GM12878 (cell line): ENCODE data around the gene EIF1. TPM values are rescaled to one million over a fixed set of nuclear protein-coding genes. Genes with fewer than 3 reads are reported as not detected.
A peak's percentile ranks its signal among the peaks of the same experiment; 100 is the strongest.

Source experiments
- ATAC-seq: fragments of 200-7000 bp; cut with Tn5 transposase; 3 replicates; pipeline ENCODE4 v1.9.1; 2020; ENCODE audit warnings: mild to moderate bottlenecking, moderate library complexity
- BruUV-seq: library from RNA; stranded (reverse); fragments of 400-500 nt; replicated peaks from 2 replicates; lab custom pipeline; 2021; lab: Mats Ljungman, UMichigan
- CTCF ChIA-PET: fragments of 300-600 bp; sonication (Branson Sonifier 250); formaldehyde crosslinking; extraction: SDS; loops from one replicate; lab custom pipeline; 2021; ENCODE audit warnings: inconsistent platforms; lab: Yijun Ruan, JAX
- POLR2A ChIA-PET: fragments of 350-600 bp; formaldehyde crosslinking; extraction: SDS; loops from one replicate; lab custom pipeline; 2021; ENCODE audit warnings: inconsistent platforms; lab: Charles Lee
- RAD21 ChIA-PET: fragments of 300-600 bp; sonication (Branson Sonifier 250); formaldehyde crosslinking; loops from one replicate; lab custom pipeline; 2023; ENCODE audit warnings: antibody characterized with exemption; ENCODE audit not compliant: unreplicated experiment; lab: Charles Lee
- SMC1A ChIA-PET: fragments of 300-600 bp; sonication (Branson Sonifier 250); formaldehyde crosslinking; loops from one replicate; lab custom pipeline; 2023; ENCODE audit not compliant: unreplicated experiment, uncharacterized antibody; lab: Charles Lee
- DNase-seq: peaks from one replicate; pipeline ENCODE4 v3.0.0-alpha.2; 2011; ENCODE audit warnings: low read depth, low spot score
- FAIRE-seq: peaks from 3 replicates; lab custom pipeline; 2011; peaks lifted over from hg19 to GRCh38; lab: Jason Lieb, UNC
- H2AFZ ChIP-seq: 2 replicates; pipeline ENCODE4 v1.6.0; 2011; ENCODE audit warnings: low read depth, low read length, control low read depth; ENCODE audit not compliant: control insufficient read depth
- H3K27ac ChIP-seq: 2 replicates; pipeline ENCODE4 v1.5.1; 2011; ENCODE audit warnings: control low read depth; ENCODE audit not compliant: control insufficient read depth, insufficient read depth
- H3K27me3 ChIP-seq, 2 experiments: replicated peaks in 1 of 2; 2 replicates each; pipeline versions ENCODE4 v1.6.0 to v1.6.1; 2011; ENCODE audit warnings: low read length in 1 of 2; ENCODE audit not compliant: control insufficient read depth in 2 of 2, insufficient read depth in 2 of 2
- H3K36me3 ChIP-seq, 2 experiments: 2 replicates each; pipeline ENCODE4 v1.5.1; 2011; ENCODE audit warnings: low read length in 1 of 2; ENCODE audit not compliant: control insufficient read depth in 2 of 2, insufficient read depth in 2 of 2
- H3K4me1 ChIP-seq: 2 replicates; pipeline ENCODE4 v1.6.1; 2011; ENCODE audit warnings: mild to moderate bottlenecking, low read length, moderate library complexity, mixed read lengths; ENCODE audit not compliant: control insufficient read depth, insufficient read depth
- H3K4me2 ChIP-seq: 2 replicates; pipeline ENCODE4 v1.6.0; 2011; ENCODE audit warnings: control low read depth; ENCODE audit not compliant: control insufficient read depth, insufficient read depth
- H3K4me3 ChIP-seq: fragments of 200-600 bp; sonication (generic); 2 replicates; pipeline ENCODE4 v1.5.1; 2016
- H3K79me2 ChIP-seq: 2 replicates; pipeline ENCODE4 v1.6.0; 2011; ENCODE audit warnings: low read length; ENCODE audit not compliant: control insufficient read depth, insufficient read depth
- H3K9ac ChIP-seq: 2 replicates; pipeline ENCODE4 v1.8.0; 2011; ENCODE audit warnings: low read length, control low read depth, mixed read lengths; ENCODE audit not compliant: control insufficient read depth, insufficient read depth
- H3K9me3 ChIP-seq: replicated peaks from 3 replicates; pipeline ENCODE4 v1.5.1; 2011; ENCODE audit warnings: mild to moderate bottlenecking, low read length; ENCODE audit not compliant: control insufficient read depth, insufficient read depth
- H4K20me1 ChIP-seq: 2 replicates; pipeline ENCODE4 v1.6.0; 2011; ENCODE audit not compliant: control insufficient read depth, insufficient read depth
- CTCF ChIP-seq, 3 experiments: IDR thresholded peaks in 2 of 3; conservative IDR thresholded peaks in 1 of 3; 2 replicates each; pipeline ENCODE4 v1.5.1; 2011; ENCODE audit warnings: low read depth in 3 of 3, low read length in 3 of 3, mild to moderate bottlenecking in 3 of 3, control low read depth in 2 of 3, moderate library complexity in 2 of 3, inconsistent platforms in 1 of 3, mixed read lengths in 1 of 3; ENCODE audit not compliant: control insufficient read depth in 2 of 3, insufficient read depth in 1 of 3; ENCODE audit errors: extremely low read depth in 1 of 3
- E4F1 ChIP-seq: fragments of 450-650 bp; IDR thresholded peaks from 2 replicates; pipeline ENCODE4 v1.6.1; 2018; ENCODE audit warnings: borderline replicate concordance, mild to moderate bottlenecking; ENCODE audit not compliant: partially characterized antibody
- EGR1 ChIP-seq, 2 experiments: IDR thresholded peaks; 1 replicate in 1 of 2; 2 replicates in 1 of 2; pipeline ENCODE4 v1.6.1; 2011 to 2012; ENCODE audit warnings: low read depth in 2 of 2, low read length in 2 of 2, borderline replicate concordance in 1 of 2, mild to moderate bottlenecking in 1 of 2, moderate library complexity in 1 of 2
- ESRRA ChIP-seq: IDR thresholded peaks from 2 replicates; pipeline ENCODE4 v1.6.1; 2012; ENCODE audit warnings: mild to moderate bottlenecking, low read length, improper control_type of control experiment
- HCFC1 ChIP-seq: fragments of 150-350 bp; IDR thresholded peaks from 2 replicates; pipeline ENCODE4 v1.6.1; 2014; ENCODE audit warnings: low read length
- MXI1 ChIP-seq: fragments of 150-350 bp; IDR thresholded peaks from 2 replicates; pipeline ENCODE4 v1.6.1; 2011; ENCODE audit warnings: low read depth, mild to moderate bottlenecking, inconsistent platforms, low read length, improper control_type of control experiment
- NBN ChIP-seq: fragments of 450-650 bp; IDR thresholded peaks from 2 replicates; pipeline ENCODE4 v1.6.1; 2016
- POU2F2 ChIP-seq: IDR thresholded peaks from 3 replicates; pipeline ENCODE4 v1.6.1; 2011; ENCODE audit warnings: low read depth, mild to moderate bottlenecking, low read length, borderline replicate concordance
- ZBTB40 ChIP-seq: fragments of 450-650 bp; IDR thresholded peaks from 2 replicates; pipeline ENCODE4 v1.6.1; 2016; ENCODE audit warnings: mild to moderate bottlenecking, moderate library complexity, borderline replicate concordance
- ZNF24 ChIP-seq: fragments of 450-650 bp; IDR thresholded peaks from 2 replicates; pipeline ENCODE4 v1.6.1; 2017; ENCODE audit warnings: antibody characterized with exemption, mild to moderate bottlenecking
- WGBS: methylation state at CpG from one replicate; pipeline ENCODE4 v1.1.6; 2016; ENCODE audit warnings: low lambda C conversion rate; ENCODE audit not compliant: insufficient replicate concordance, insufficient coverage; ENCODE audit errors: missing lambda C conversion rate; 5-methylcytosine and 5-hydroxymethylcytosine counted together
- in situ Hi-C: fragments of 300-500 bp; cut with MboI; formaldehyde crosslinking; loops from 9 replicates; pipeline ENCODE4 v1.14.3; 2018; ENCODE audit warnings: mixed read lengths
- intact Hi-C: fragments of 100-400 bp; cut with micrococcal nuclease; formaldehyde crosslinking; loops from one replicate; pipeline ENCODE4 v1.14.2; 2022; ENCODE audit not compliant: unreplicated experiment
- polyA plus RNA-seq, 11 experiments: library from polyadenylated mRNA; depleted of rRNA in 4 of 11; unstranded in 6 of 11; stranded (reverse) in 5 of 11; fragments of >200 nt; fragmentation: Nextera tagmentation in 4 of 11; fragmentation: Illumina TruSeq in 1 of 11; extraction: Ambion mirVana in 4 of 11; extraction: Trizol in 1 of 11; gene quantifications; 1 replicate in 1 of 11; 2 replicates in 10 of 11; pipeline versions ENCODE4 v1.2.1 to v1.2.3, GENCODE V29; 2011 to 2016; ENCODE audit warnings: inconsistent platforms in 2 of 11, missing spikeins in 2 of 11, low read depth in 1 of 11
- total RNA-seq, 4 experiments: library from RNA; depleted of rRNA in 3 of 4; stranded (reverse); fragments of >200 nt in 3 of 4; fragmentation: Illumina TruSeq in 1 of 4; extraction: Trizol in 1 of 4; gene quantifications; 2 replicates each; pipeline versions ENCODE4 v1.2.1 to v1.2.3, GENCODE V29; 2013 to 2021

EIF1 gene
- total and polyA plus RNA-seq, 10 of the 15 experiments (the other 5 are each of a cell fraction or from before 2014, with no cell fraction given) = 39.4 to 815 (median 480) TPM

- TF ChIP-seq MXI1 (peak; percentile 19; the same call in 1 of the 2 replicates), POU2F2 (peak; percentile 45; the same call in 1 of the 3 replicates), ESRRA (0 out of 2 replicates have a peak, but pooled peaks have one; percentile 12), CTCF (IDR thresholded peaks at IDR 0.05 in 2 of 3, conservative IDR thresholded peaks at IDR 0.05 in 1 of 3; ENCODE audit: control insufficient read depth in 2 of 3, extremely low read depth in 1 of 3, insufficient read depth in 1 of 3, low read depth in 3 of 3, low read length in 3 of 3) (peak; percentile 95), ZNF24 (no peak)
Observed at GRCh38 chr17:41666708-41667279, 21.9 kb upstream of the EIF1 start (continued).

GRCh38 chr17:41667280-41668041 lies 21.2 kb upstream of the EIF1 start:
- POLR2A ChIA-PET = interaction anchor here (0.5 to 8.3 kb wide), 11 partner anchors 10 to 1360 kb away, joined by 3 to 103 read pairs (median 3); partner anchors contain the start of genes EIF1 and JUP
- DNase-seq = no peak
- Histone ChIP-seq H3K36me3 (no peaks in the 10 kb centered on the region), H2AFZ (peak overlapping the region; percentile 72), H3K4me2 (peak overlapping the region; percentile 99), H3K4me1 (peaks cover 42% of the 10 kb centered on the region), H3K9me3 (no peaks in the 10 kb centered on the region), H3K9ac (peak overlapping the region; percentile 59), H3K27me3 (no peaks in the 10 kb centered on the region), H3K27ac (peak overlapping the region; percentile 67), H4K20me1 (no peaks in the 10 kb centered on the region), H3K4me3 (peak overlapping the region; percentile 65; the same call in 1 of the 2 replicates), H3K79me2 (no peaks in the 10 kb centered on the region)
- in situ Hi-C loops (loop anchor here (10.0 kb wide), 1 partner anchor 1053 kb away; no protein-coding TSS in a partner anchor), intact Hi-C loops (loop anchor here (2.0 to 5.0 kb wide), 2 partner anchors 21 to 1050 kb away; partner anchors contain the start of gene EIF1)
- BruUV-seq = TSS peak; percentile 91
- SMC1A ChIA-PET = interaction anchor here (0.5 to 6.9 kb wide), 14 partner anchors 11 to 1124 kb away, joined by 3 to 92 read pairs (median 4); partner anchors contain the start of gene EIF1
- RAD21 ChIA-PET = interaction anchor here (0.9 to 9.6 kb wide), 9 partner anchors 8 to 1052 kb away, joined by 3 to 193 read pairs (median 16); partner anchors contain the start of gene EIF1
- no peak for FAIRE-seq
- ATAC-seq = peak; percentile 1; the same call in 1 of the 3 replicates
- 8% methylated on average over 23 of the region's 23 CpGs for WGBS
- CTCF ChIA-PET = interaction anchor here (0.6 to 12.0 kb wide), 24 partner anchors 12 to 1135 kb away, joined by 3 to 420 read pairs (median 3); partner anchors contain the start of gene EIF1
- TF ChIP-seq ZBTB40 (0 out of 2 replicates have a peak, but pooled peaks have one; percentile 36), NBN (0 out of 2 replicates have a peak, but pooled peaks have one; percentile 7), HCFC1 (no peak), E4F1 (no peak), EGR1 (IDR thresholded peaks at IDR 0.05; ENCODE audit: borderline replicate concordance in 1 of 2, low read depth in 2 of 2, low read length in 2 of 2) (no peak)
